Neural crest cell (in vitro differentiated cells): ENCODE data around the gene SNCAIP. TPM values are rescaled to one million over a fixed set of nuclear protein-coding genes. Genes with fewer than 3 reads are reported as not detected.

Experiments used
- DNase-seq: peaks from one replicate; pipeline ENCODE4 v3.0.0; 2021; ENCODE audit warnings: low read depth, mixed read lengths, low spot score
- H3K27ac Mint-ChIP-seq: one replicate; pipeline ENCODE4 v1.8.0; 2021; ENCODE audit warnings: mild to moderate bottlenecking, mixed read lengths; ENCODE audit not compliant: unreplicated experiment
- H3K27me3 Mint-ChIP-seq: 2 replicates; pipeline ENCODE4 v1.8.0; 2021; ENCODE audit warnings: low read depth, mild to moderate bottlenecking, mixed read lengths
- H3K36me3 Mint-ChIP-seq: 2 replicates; pipeline ENCODE4 v1.8.0; 2021; ENCODE audit warnings: low read depth, mild to moderate bottlenecking, mixed read lengths
- H3K4me1 Mint-ChIP-seq: 2 replicates; pipeline ENCODE4 v1.8.0; 2021; ENCODE audit warnings: mixed read lengths
- H3K4me3 Mint-ChIP-seq: one replicate; pipeline ENCODE4 v1.8.0; 2021; ENCODE audit warnings: mild to moderate bottlenecking, mixed read lengths
- H3K9me3 Mint-ChIP-seq: 2 replicates; pipeline ENCODE4 v1.8.0; 2021; ENCODE audit warnings: mixed read lengths
- total RNA-seq: library from RNA; stranded (reverse); gene quantifications from 2 replicates; pipeline ENCODE4 v1.2.1, GENCODE V29; 2021
- TF ChIP-seq, protein P1 (sequence below): fragments of 200-600 bp; sonication (generic); conservative IDR thresholded peaks from 2 replicates; pipeline ENCODE4 v1.5.0; 2021; ENCODE audit warnings: antibody characterized with exemption, mild to moderate bottlenecking

The SNCAIP gene
- total RNA-seq, 1 donor from 2014 or later, result 10.2 TPM

DNA sequence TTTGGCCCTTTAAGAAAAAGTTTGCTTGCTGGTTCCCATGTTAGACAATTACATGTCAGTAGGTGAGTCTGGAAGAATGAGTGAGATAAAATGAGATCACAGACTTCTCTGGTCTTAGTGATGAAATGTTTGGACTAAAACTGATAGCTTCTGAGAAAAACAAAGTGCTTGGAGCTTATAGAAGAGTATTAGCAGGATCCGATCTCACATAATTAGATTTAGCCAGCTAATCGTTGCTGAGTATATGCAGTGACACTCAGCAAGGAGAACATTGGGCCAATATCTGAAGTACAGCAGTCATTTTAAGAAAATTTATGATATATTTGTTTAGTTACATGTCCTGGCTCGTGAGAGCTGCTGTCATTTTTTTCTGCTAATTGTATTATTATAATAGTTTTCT lies 135.8 kb downstream of the SNCAIP start:
- no peak overlapping the region for H3K27ac Mint-ChIP-seq

DNA sequence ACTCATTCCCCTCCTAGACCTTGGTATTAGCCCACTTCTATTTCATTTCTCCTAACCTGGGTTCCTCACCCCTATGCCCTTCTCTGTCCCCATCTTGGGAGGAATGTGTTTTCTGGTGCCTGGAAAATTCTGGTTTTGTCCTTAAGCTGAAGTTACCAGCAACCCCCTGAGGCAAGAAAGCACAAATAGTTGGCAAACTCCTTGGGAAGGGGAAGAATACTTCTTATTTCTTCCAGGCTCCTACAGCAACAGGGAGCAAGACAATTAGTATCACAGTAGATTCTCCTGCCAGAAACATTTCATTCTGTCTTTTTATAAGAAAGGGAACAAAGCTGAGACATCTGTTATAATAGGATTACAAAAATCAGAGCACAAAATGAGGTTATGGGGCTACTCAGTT lies 142.5 kb downstream of the SNCAIP start:
- Mint-ChIP-seq H3K27me3 (no peaks in the 10 kb centered on the region), H3K9me3 (no peaks in the 10 kb centered on the region), H3K4me3 (no peak overlapping the region), H3K36me3 (peaks cover 2% of the 10 kb centered on the region), H3K4me1 (no peaks in the 10 kb centered on the region), H3K27ac (no peak overlapping the region)
- TF ChIP-seq, protein P1, sequence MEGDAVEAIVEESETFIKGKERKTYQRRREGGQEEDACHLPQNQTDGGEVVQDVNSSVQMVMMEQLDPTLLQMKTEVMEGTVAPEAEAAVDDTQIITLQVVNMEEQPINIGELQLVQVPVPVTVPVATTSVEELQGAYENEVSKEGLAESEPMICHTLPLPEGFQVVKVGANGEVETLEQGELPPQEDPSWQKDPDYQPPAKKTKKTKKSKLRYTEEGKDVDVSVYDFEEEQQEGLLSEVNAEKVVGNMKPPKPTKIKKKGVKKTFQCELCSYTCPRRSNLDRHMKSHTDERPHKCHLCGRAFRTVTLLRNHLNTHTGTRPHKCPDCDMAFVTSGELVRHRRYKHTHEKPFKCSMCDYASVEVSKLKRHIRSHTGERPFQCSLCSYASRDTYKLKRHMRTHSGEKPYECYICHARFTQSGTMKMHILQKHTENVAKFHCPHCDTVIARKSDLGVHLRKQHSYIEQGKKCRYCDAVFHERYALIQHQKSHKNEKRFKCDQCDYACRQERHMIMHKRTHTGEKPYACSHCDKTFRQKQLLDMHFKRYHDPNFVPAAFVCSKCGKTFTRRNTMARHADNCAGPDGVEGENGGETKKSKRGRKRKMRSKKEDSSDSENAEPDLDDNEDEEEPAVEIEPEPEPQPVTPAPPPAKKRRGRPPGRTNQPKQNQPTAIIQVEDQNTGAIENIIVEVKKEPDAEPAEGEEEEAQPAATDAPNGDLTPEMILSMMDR, result no peak
- no peak for DNase-seq

More for the DNA sequence above, 135.8 kb downstream of the SNCAIP start:
- TF ChIP-seq, protein P1, result no peak
- H3K4me1 Mint-ChIP-seq, result no peaks in the 10 kb centered on the region
- no peak for DNase-seq
- peaks cover 2% of the 10 kb centered on the region for H3K36me3 Mint-ChIP-seq
- no peak overlapping the region for H3K4me3 Mint-ChIP-seq
- H3K9me3 Mint-ChIP-seq, result no peaks in the 10 kb centered on the region
- H3K27me3 Mint-ChIP-seq, result peaks cover 6% of the 10 kb centered on the region

DNA sequence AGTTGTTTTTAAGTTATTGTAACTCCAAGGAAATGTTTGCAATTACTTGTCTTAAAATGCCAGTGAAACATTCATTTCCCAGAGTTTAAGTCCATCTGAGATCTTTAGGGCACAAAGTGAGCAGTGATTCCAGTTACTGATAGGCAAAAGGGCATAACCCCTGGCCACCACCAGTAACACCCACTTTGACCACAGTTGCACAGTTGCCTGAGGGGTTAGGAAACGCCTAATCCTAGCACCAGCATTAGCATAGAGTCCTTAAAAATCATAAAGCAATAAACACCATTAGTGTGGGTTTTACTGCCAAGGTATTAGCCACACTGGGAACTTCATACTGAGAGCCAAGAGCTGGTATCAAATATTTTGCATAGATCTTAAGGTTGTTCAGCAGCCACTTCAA lies 143.9 kb downstream of the SNCAIP start:
- no peaks in the 10 kb centered on the region for H3K9me3 Mint-ChIP-seq
- no peak overlapping the region for H3K4me3 Mint-ChIP-seq
- no peaks in the 10 kb centered on the region for H3K36me3 Mint-ChIP-seq
- DNase-seq, result no peak
- H3K27ac Mint-ChIP-seq, result no peak overlapping the region
- TF ChIP-seq, protein P1, result no peak
- no peaks in the 10 kb centered on the region for H3K27me3 Mint-ChIP-seq
- H3K4me1 Mint-ChIP-seq, result no peaks in the 10 kb centered on the region

DNA sequence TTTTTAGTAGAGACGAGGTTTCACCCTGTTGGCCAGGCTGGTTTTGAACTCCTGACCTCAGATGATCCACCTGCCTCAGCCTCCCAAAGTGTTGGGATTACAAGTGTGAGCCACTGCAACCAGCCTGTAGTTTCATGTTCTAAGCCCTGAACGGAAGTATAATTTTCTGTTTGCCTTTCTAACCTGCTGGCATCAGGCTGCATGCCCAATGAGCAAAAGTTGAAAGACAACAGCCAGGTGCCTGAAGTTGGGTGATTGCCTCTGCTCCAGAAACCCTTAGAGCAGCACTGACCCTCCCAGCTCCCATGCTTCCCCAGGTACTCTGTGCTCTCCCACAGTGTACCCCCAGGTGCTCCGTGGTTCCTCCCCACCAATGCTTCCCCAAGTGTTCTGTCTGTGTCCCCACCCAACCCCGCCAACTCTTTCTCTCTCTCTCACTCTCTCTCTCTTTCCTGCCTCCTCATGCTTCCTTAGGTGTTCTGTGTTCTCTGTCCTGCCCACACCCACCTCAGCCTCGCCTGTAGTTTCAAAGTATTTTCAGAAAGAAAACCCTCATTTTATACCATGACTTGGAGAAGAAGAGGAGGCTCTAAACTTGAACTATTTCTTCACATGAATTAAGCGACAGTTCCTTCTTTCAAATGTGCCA lies 145.3 kb downstream of the SNCAIP start:
- Mint-ChIP-seq H3K4me1 (no peaks in the 10 kb centered on the region), H3K27me3 (no peaks in the 10 kb centered on the region), H3K9me3 (no peaks in the 10 kb centered on the region), H3K27ac (no peak overlapping the region), H3K4me3 (no peak overlapping the region), H3K36me3 (no peaks in the 10 kb centered on the region)
- TF ChIP-seq, protein P1, result no peak
- DNase-seq, result no peak

DNA sequence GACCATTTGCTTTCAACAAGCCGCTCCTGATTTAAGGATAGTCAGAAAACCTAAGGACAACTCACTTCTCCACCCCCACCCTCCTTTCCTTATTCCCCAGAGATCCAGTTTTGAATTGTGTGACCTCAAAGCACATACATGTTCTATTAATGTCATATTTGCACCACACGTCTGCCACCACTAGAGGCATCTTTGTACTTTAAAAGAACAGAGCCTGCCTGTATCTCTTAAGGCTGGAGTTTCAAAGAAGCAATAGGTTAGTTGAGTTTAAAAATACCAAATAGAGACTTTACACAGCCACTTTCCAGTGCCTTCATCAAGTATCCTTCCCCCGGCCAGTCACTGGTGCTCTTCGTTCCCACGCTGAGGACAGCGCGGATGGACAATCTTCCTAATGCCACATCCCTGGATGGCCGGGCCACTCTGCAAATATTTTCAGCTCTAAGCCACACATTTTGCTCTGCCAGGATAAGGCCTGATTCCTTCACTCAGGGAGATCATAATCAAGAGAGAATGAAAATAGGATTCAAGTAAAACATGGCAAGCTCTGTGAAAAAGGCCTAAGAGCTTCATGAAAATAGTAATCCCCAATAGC lies 146.3 kb downstream of the SNCAIP start:
- TF ChIP-seq, protein P1, result peak; percentile 64
- H3K36me3 Mint-ChIP-seq, result no peaks in the 10 kb centered on the region
- H3K4me1 Mint-ChIP-seq, result no peaks in the 10 kb centered on the region
- no peaks in the 10 kb centered on the region for H3K27me3 Mint-ChIP-seq
- H3K27ac Mint-ChIP-seq, result no peak overlapping the region
- H3K9me3 Mint-ChIP-seq, result no peaks in the 10 kb centered on the region
- H3K4me3 Mint-ChIP-seq, result no peak overlapping the region
- DNase-seq, result no peak
